GM08714 (cell line): ENCODE results near the gene PCSK9.

Experiments
- H3K4me3 ChIP-seq: fragments of 200-500 bp; sonication (Bioruptor generic); 2 replicates; pipeline ENCODE4 v1.5.1; 2014; ENCODE audit warnings: mild to moderate bottlenecking, low read length, inconsistent platforms
- ZNF274 ChIP-seq: IDR thresholded peaks from 2 replicates; pipeline ENCODE4 v1.6.1; 2012; ENCODE audit warnings: mild to moderate bottlenecking, low read depth, low read length

The PCSK9 gene

GRCh38 chr1:55067914-55068313 lies 28.6 kb downstream of the PCSK9 start:
- no peak overlapping the region for H3K4me3 ChIP-seq

DNA sequence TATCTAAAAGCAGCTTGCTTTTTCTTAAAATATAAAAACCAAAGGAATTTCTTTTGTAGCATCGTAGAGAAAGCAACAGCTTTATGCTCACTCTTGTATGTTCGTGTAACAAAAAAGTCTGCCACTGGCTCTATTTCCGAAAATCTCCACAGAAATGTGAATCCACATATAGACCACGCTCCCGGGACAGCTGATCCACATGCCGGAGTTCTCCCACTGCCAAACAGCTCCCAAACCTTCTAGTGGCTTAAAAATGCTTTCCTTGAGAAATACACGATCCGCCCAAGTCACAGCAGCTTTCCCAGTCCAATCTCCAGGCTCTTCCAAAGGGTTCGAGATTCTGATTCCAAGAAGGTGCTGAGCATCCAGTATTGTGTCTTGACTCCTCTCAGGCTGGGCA lies 29.3 kb downstream of the PCSK9 start:
- no peak overlapping the region for H3K4me3 ChIP-seq
- TF ChIP-seq ZNF274 = no peak

More at GRCh38 chr1:55067914-55068313, 28.6 kb downstream of the PCSK9 start:
- no peak for TF ChIP-seq ZNF274

DNA sequence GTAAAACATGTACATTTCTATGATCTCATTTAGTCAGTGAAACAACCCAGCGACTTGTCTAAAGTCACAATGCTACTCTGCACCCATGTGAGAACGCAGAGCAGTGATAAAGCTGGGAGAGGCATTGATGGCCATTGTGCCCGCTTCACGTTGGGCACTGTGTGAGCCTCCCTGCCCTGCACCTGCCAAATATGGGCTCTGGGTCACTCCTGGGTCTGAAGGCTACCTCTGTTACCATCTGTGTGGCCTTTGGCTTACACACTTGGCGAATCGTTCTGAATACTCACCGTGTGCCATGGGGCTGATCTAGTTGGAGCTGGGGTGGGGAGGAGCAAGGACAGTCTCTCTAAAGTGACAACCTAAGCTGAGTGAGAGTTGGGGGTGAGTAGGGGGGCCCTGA lies 29.9 kb downstream of the PCSK9 start:
- no peak overlapping the region for H3K4me3 ChIP-seq
- no peak for TF ChIP-seq ZNF274

- no peak for TF ChIP-seq ZNF274
- no peak overlapping the region for H3K4me3 ChIP-seq
Observed at GRCh38 chr1:55070293-55071164, 31.2 kb downstream of the PCSK9 start.

- H3K4me3 ChIP-seq = no peak overlapping the region
- no peak for TF ChIP-seq ZNF274
Observed at GRCh38 chr1:55071477-55071876, 32.1 kb downstream of the PCSK9 start.

DNA sequence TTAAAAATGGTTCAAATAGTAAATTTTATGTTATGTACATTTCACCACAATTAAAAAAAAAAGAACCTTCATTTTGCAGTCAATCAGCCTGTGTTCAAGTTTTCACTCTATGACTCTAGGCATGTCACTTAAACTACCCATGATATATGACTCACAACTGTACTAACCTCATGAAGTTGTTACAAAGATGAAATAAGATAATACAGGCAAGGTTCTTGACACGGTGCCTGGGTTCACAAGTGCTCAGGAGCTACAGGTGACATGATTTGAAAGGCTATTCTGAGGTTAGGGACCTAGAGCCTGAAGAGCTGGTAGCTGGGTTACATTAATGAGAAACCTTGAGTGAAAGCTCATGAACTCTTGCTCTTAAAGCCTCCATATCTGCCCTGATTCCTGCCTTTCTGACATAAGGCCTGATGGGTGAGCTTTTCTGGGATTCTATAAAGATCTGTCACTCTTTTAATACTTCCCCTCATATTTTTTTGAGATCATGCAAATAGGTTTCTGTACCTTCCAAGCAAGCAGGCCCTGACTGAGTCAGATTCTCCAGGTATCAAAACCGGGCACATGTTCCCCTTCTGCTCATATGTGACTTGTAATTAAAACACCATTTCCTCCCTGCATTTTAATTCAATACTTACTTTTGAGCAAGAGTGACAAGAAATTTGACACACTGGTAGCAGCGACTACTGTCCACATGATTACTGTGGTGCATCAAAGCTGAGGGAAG lies 34.0 kb downstream of the PCSK9 start:
- H3K4me3 ChIP-seq = no peak overlapping the region
- no peak for TF ChIP-seq ZNF274

- TF ChIP-seq ZNF274 = no peak
- no peak overlapping the region for H3K4me3 ChIP-seq
Observed at GRCh38 chr1:55074455-55074854, 35.1 kb downstream of the PCSK9 start.

DNA sequence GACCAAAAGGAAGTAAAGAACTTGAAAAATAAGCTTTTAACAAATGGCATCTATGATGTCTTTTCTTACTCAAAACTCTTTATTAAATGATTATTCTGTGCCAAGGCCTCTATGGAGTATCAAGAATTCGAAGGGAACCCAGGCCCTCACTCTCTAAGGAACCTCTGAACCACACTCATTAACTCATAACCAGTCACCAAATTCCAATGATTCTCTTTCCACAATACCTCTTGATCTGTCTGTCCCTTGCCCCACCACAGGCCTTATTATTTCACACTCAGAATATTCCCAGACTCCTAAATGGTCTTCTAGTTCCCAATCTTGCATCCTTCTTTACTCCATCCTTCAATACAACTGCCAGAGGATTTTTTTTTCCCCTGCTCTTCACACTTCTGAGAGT lies 37.0 kb downstream of the PCSK9 start:
- no peak overlapping the region for H3K4me3 ChIP-seq
- no peak for TF ChIP-seq ZNF274

GRCh38 chr1:55078470-55078869 lies 39.1 kb downstream of the PCSK9 start:
- TF ChIP-seq ZNF274 = no peak
- H3K4me3 ChIP-seq = no peak overlapping the region

GRCh38 chr1:55079651-55080050 lies 40.3 kb downstream of the PCSK9 start:
- H3K4me3 ChIP-seq = no peak overlapping the region
- TF ChIP-seq ZNF274 = no peak

- no peak for TF ChIP-seq ZNF274
- H3K4me3 ChIP-seq = no peak overlapping the region
Observed at GRCh38 chr1:55081188-55081904, 42.0 kb downstream of the PCSK9 start.

GRCh38 chr1:55081905-55082296 lies 42.6 kb downstream of the PCSK9 start:
- H3K4me3 ChIP-seq = no peak overlapping the region
- no peak for TF ChIP-seq ZNF274

DNA sequence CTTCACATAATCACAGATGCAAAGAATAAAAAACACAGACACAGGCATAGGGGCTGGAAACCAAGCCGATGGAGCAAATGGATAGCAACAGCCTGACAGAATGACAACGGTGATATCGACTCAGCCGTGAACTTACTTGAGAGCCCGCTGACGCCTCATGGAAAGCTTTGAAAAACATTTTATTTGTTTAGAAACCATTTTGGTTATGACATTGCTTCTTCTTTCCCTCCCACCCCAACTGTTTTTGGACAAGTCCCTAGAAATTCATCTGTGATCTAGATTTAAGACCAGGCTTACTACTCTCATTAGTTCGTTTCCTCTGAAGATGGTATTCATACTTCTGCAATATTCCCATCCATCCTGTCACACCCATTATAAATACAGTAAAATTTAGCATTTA lies 44.9 kb downstream of the PCSK9 start:
- H3K4me3 ChIP-seq = no peak overlapping the region
- TF ChIP-seq ZNF274 = no peak

GRCh38 chr1:55087439-55087838 lies 48.1 kb downstream of the PCSK9 start:
- TF ChIP-seq ZNF274 = no peak
- H3K4me3 ChIP-seq = no peak overlapping the region
